Left renal cortex interstitium (tissue), 4 donors: Measurements from ENCODE around the gene RUNX3. TPM values are rescaled to one million over a fixed set of nuclear protein-coding genes. Genes with fewer than 3 reads are reported as not detected.

Experiments used
- DNase-seq, 4 donors: peaks; one replicate each; pipeline ENCODE4 v3.0.0-alpha.2; 2013; ENCODE audit warnings: low read depth in 4 of 4, low spot score in 2 of 4, missing footprints in 1 of 4
- polyA plus RNA-seq, 4 donors: library from polyadenylated mRNA; unstranded; fragments of 120-200 nt; gene quantifications; one replicate each; pipeline ENCODE4 v1.2.1, GENCODE V29; 2013; ENCODE audit not compliant: insufficient read length in 4 of 4

The RUNX3 gene
- polyA plus RNA-seq, 4 donors = 0.44 to 0.81 (median 0.57) TPM

DNA sequence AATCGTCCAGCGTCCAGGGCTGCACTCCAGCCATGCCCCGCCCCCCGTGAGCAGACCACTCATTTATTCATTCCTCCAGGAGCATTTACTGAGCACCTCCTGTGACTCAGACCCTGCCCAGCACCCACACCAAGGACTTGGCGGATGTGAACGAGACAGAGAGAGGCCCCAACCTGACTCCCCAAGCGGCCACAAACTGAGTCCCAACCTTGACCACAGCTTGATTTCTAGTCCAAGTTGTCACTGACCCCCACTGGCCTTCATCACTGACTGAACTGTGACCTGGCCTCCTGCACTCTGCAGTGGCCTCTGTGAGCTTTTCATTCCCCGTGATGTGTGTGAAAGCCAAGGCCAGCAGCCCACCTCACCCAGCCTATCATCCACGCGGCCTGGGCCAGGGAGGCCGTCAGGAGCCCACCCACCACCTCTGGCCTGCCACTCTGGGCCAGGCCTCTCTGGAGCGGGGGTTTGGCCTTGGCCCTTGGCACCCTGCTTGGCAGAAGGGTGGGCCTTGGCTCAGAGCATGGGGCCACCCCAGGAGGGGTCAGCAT, 19.3 kb upstream of the RUNX3 start:
- no peak for DNase-seq

- DNase-seq = no peak
Measured at GRCh38 chr1:24948079-24948827, 18.2 kb upstream of the RUNX3 start.

GRCh38 chr1:24946861-24947658, 17.0 kb upstream of the RUNX3 start:
- no peak for DNase-seq

GRCh38 chr1:24945354-24946326, 15.6 kb upstream of the RUNX3 start:
- no peak for DNase-seq

DNA sequence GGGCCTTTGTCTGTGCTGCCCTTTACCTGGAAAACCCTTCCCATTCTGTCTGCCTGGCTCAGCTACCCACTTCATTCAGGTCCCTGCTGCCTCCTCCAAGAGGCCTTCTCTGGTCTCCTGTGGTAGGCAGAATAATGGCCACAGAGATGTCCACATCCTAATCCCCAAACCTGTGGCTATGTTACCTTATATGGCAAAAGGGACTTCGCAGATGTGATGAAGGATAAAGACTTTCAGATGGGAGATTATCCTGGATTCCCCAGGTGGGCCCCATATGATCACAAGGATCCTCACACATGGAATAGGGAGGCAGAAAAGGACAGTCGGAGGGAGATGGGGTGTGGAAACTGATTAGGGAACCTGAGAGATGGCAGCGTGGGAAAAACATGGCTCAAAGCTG, 14.2 kb upstream of the RUNX3 start:
- no peak for DNase-seq

GRCh38 chr1:24942789-24943188, 12.7 kb upstream of the RUNX3 start:
- no peak for DNase-seq

DNA sequence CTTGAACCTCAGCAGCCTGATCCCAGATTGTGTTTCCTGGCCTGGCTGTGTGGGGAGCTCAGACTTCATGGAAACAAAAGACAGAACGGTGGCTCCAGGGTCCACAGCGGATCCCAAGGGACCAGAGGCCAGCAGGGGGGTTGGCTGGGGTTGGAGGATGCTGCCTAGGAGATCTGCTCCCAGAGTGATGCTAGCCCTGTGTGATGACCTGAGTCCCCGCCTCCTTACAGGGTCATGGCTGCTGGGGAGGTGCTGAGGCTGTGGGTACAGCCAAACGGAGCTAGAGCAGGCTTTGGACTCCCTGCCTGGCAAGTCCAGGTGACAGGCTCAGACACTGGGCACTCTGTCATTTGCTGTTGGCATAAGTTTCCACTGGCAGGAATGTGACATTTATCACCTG, 11.5 kb upstream of the RUNX3 start:
- DNase-seq = no peak

GRCh38 chr1:24940231-24940630, 10.2 kb upstream of the RUNX3 start:
- DNase-seq = no peak

GRCh38 chr1:24939675-24940193, 9.7 kb upstream of the RUNX3 start:
- no peak for DNase-seq

DNA sequence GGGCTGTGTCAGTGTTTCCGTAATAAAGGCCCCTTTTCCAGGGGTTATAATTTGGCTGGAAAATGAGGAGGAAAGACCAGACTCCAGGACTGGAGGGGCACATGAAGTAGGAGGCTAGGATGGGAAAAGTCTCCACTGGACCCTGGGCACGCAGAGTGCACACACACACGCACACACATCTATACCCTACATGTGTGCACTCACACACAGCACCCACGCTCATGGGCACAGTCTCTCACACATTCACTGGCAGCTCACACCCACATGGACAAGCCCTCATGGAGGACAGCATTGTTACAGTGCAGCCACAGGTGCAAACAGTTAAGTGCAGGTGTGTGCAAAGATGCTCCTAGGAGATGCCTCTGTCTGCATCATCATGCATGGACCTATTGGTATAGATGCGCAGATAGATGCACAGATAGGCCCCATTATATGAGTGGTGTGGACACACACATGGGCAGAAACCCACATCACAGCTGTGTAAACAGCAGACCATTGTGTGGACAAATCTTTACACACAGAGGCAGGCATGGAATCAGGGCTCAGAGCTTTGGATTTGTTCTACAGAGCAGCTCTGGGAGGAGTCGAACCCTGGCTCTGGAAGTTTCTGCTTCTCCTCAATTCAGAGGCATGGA, 9.1 kb upstream of the RUNX3 start:
- DNase-seq = no peak

DNA sequence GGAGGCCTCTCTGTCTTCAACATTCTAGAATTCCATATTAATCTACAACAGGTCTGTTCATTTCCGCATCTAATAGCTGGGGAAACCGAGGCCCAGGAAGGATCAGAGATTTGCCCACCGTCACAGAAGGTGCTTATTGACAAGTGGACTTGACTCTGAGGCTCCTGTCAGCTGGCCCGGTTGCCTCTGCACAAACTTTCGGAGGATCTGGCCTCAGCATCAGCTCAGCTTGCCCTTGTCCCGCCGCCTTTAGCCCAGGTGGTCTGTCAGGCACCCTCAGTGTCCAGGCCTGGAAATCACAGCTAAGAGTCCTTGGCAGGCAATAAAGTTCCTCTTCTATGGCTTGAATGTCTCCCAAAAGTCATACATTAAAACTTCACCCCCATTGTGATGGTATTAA, 8.2 kb upstream of the RUNX3 start:
- DNase-seq = no peak

DNA sequence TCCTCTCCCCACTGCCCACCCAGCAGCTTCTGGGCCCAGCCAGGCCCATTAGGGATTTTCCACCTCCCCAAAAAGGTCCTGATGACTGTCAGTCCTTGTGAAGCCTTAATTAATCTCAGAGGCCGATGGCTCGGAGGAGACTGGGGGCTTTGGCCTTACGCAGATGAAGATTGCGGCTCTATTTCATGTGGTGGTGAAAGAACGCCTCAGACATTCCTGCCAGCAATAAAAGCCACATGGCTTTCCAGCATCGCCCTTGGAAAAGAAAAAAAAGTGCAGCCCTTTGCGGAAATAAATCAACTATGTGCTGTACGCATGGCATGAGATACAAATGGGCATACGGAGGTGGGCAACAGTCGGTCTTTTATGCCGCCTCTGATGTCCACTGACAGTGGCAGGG, 6.6 kb upstream of the RUNX3 start:
- no peak for DNase-seq

- no peak for DNase-seq
Measured at GRCh38 chr1:24935615-24936484, 5.8 kb upstream of the RUNX3 start.

GRCh38 chr1:24935196-24935526, 5.1 kb upstream of the RUNX3 start:
- no peak for DNase-seq

DNA sequence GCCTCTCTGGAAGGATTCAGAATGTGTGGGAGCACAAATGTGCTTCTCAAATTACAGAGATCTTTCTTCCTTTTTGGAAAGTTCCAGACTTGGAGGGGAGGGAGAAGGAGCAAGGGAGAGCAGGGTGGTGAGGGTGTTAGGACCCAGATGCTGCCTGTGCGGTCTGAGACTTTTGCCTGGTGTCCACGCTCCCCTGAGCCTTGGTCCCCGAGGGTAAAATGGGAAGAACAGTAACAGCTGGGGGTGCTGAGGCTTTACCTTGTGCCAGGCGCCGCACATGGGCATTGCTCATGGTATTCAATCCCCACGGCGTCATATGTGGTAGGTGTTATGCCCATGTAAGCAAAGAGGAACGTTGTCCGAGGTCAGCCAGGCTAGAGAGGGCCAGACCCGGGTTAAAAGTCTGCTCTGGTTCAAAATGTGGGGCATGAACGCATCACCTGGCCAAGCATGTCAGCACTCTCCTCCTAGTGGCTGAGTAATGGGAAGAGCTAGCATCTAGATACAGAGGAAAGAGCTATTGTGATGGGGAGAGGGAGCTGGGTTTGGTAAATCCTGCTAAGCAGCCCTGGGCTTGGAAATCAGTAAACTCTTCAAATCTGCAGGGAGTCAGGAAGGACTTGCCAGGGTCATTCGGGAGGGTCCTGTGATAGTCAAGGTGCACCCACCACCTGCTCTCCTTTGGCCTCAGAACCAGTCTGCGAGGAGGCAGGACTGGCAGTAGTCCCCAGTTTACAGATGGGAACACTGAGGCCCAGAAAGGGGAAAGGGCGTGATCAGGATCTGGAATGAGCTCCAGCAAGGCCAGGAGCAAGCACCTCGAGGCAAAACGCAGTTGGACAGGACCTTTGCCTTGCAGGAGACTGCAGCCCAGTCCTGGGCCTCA, 4.5 kb upstream of the RUNX3 start:
- no peak for DNase-seq

DNA sequence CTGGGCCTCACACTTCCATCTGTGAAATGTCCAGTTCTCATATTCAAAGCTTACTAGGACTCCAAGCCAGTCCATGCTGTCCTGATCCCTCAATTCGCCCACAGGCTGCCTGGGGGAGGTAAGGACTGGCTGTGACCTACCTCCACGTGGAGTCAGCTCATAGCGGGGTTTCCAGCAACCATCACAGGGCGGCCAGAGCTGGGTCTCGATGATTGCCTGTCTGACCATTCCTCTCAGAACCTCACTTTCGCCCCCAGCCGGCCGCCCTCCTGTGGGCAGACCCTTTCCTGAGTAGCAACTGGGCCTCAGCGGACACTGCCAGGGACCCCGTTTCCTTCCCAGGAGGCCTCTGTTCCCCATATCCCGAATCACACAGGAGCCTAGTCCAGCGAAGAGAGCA, 3.4 kb upstream of the RUNX3 start:
- DNase-seq = no peak

DNA sequence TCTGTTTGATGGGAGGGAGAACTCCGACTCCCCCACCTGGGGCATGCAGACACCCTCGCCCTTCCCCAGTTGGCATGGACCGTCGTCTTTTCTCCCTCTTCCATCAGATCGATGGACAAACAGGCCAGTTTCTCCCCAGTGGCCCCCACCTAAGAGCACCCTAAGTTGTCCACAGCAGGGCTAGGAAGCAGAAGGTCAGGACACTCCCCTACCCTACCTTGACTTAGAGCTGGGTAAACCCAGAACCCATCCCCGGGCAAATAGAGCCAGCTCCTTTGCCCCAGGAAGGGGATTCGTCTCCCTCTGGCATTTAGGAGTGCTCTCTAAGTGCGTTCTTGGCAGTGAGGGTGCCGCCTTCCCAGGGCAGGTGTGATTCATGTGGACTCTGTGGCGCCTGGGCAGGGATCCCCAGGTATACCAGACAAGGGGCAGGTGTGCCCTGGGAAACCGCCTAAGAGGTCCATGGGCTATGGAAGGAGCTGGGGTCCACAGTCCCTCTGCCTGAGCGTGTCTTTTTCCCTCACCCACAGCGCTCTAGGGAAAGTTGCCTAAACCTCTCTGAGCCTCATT, 2.7 kb upstream of the RUNX3 start:
- no peak for DNase-seq

- DNase-seq = no peak
Measured at GRCh38 chr1:24932284-24932683, 2.2 kb upstream of the RUNX3 start.
